MM.1S (cell line): Measurements from ENCODE around the gene XPR1.
"Not testable (repeated sequence)": the region's sequence is repeated elsewhere in the genome, so short reads cannot be mapped to it uniquely, and the experiment has no call there.

ENCODE experiments used
- DNase-seq: peaks from one replicate; pipeline ENCODE4 v3.0.0-alpha.2; 2015
- H2AFZ ChIP-seq: fragments of 300-600 bp; sonication (generic); 2 replicates; pipeline ENCODE4 v1.6.0; 2016; ENCODE audit warnings: antibody characterized with exemption, low read length
- H3F3A ChIP-seq: fragments of 300-600 bp; sonication (generic); 2 replicates; pipeline ENCODE4 v1.6.1; 2016; ENCODE audit warnings: mild to moderate bottlenecking, antibody characterized with exemption, low read length, moderate library complexity, mixed read lengths; ENCODE audit not compliant: insufficient read depth
- H3K27ac ChIP-seq: fragments of 300-600 bp; sonication (generic); 2 replicates; pipeline ENCODE4 v1.5.1; 2016; ENCODE audit warnings: mild to moderate bottlenecking, low read length
- H3K27me3 ChIP-seq: fragments of 300-600 bp; sonication (generic); replicated peaks from 2 replicates; pipeline ENCODE4 v1.6.0; 2016; ENCODE audit warnings: low read length; ENCODE audit not compliant: insufficient read depth
- H3K36me3 ChIP-seq: fragments of 300-600 bp; sonication (generic); replicated peaks from 2 replicates; pipeline ENCODE4 v1.6.1; 2016; ENCODE audit warnings: mild to moderate bottlenecking, low read length, mixed read lengths; ENCODE audit not compliant: insufficient read depth
- H3K4me1 ChIP-seq: fragments of 300-600 bp; sonication (generic); 2 replicates; pipeline ENCODE4 v1.6.1; 2016; ENCODE audit warnings: low read length, mixed read lengths
- H3K4me2 ChIP-seq: fragments of 300-600 bp; sonication (generic); 2 replicates; pipeline ENCODE4 v1.6.0; 2016; ENCODE audit warnings: low read depth, low read length
- H3K4me3 ChIP-seq: fragments of 300-600 bp; sonication (generic); 2 replicates; pipeline ENCODE4 v1.5.1; 2016; ENCODE audit warnings: low read length, mixed read lengths
- H3K79me2 ChIP-seq: fragments of 300-600 bp; sonication (generic); 2 replicates; pipeline ENCODE4 v1.6.1; 2016; ENCODE audit warnings: mixed run types, low read length, mixed read lengths
- H3K9ac ChIP-seq: fragments of 300-600 bp; sonication (generic); 2 replicates; pipeline ENCODE4 v1.6.1; 2016; ENCODE audit warnings: low read length, mixed read lengths
- H3K9me2 ChIP-seq: fragments of 300-600 bp; sonication (generic); replicated peaks from 2 replicates; pipeline ENCODE4 v1.6.1; 2016; ENCODE audit warnings: mild to moderate bottlenecking, low read length, mixed read lengths; ENCODE audit not compliant: insufficient read depth
- H3K9me3 ChIP-seq: fragments of 300-600 bp; sonication (generic); replicated peaks from 2 replicates; pipeline ENCODE4 v1.6.1; 2016; ENCODE audit warnings: mild to moderate bottlenecking, low read length, mixed read lengths; ENCODE audit not compliant: insufficient read depth
- H4K20me1 ChIP-seq: fragments of 300-600 bp; sonication (generic); 2 replicates; pipeline ENCODE4 v1.6.1; 2016; ENCODE audit warnings: mild to moderate bottlenecking, low read length, moderate library complexity, mixed read lengths; ENCODE audit not compliant: insufficient read depth
- CTCF ChIP-seq: fragments of 300-600 bp; sonication (generic); IDR thresholded peaks from 2 replicates; pipeline ENCODE4 v1.5.1; 2016; ENCODE audit warnings: antibody characterized with exemption, low read length, mixed read lengths
- EZH2 ChIP-seq: fragments of 300-600 bp; sonication (generic); optimal IDR thresholded peaks from 2 replicates; pipeline ENCODE3; 2017; ENCODE audit warnings: low read depth, mild to moderate bottlenecking, antibody characterized with exemption, low read length, mixed read lengths
- EZH2phosphoT487 ChIP-seq: fragments of 300-600 bp; sonication (generic); IDR thresholded peaks from 2 replicates; pipeline ENCODE4 v1.6.1; 2018; ENCODE audit warnings: antibody characterized with exemption, low read length

The XPR1 gene

GRCh38 chr1:180680558-180681144 lies 48.8 kb downstream of the XPR1 start:
- no peaks in the 10 kb centered on the region for H3K9me3 ChIP-seq
- no peak overlapping the region for H3K4me3 ChIP-seq
- H2AFZ ChIP-seq = no peak overlapping the region
- H3F3A ChIP-seq = no peaks in the 10 kb centered on the region
- no peak overlapping the region for H3K4me2 ChIP-seq
- no peaks in the 10 kb centered on the region for H4K20me1 ChIP-seq
- H3K9ac ChIP-seq = no peak overlapping the region
- TF ChIP-seq CTCF = no peak
- no peak for TF ChIP-seq EZH2phosphoT487
- TF ChIP-seq EZH2 = no peak
- H3K9me2 ChIP-seq = no peaks in the 10 kb centered on the region
- DNase-seq = no peak
- no peaks in the 10 kb centered on the region for H3K4me1 ChIP-seq
- H3K36me3 ChIP-seq = no peaks in the 10 kb centered on the region
- H3K27ac ChIP-seq = no peak overlapping the region
- 0 out of 2 replicates have a peak, but pooled peaks cover 5% of the 10 kb centered on the region for H3K79me2 ChIP-seq
- H3K27me3 ChIP-seq = no peaks in the 10 kb centered on the region

- H4K20me1 ChIP-seq, DNase-seq, H3F3A ChIP-seq, H3K79me2 ChIP-seq, H3K9me2 ChIP-seq, H3K4me1 ChIP-seq, H3K4me2 ChIP-seq, H3K4me3 ChIP-seq, H3K27ac ChIP-seq, H2AFZ ChIP-seq, H3K9ac ChIP-seq, H3K36me3 ChIP-seq, H3K9me3 ChIP-seq, H3K27me3 ChIP-seq: not testable (repeated sequence)
Measured at GRCh38 chr1:180683117-180683516, 51.3 kb downstream of the XPR1 start.

GRCh38 chr1:180691322-180691913 lies 59.6 kb downstream of the XPR1 start:
- DNase-seq = no peak
- no peaks in the 10 kb centered on the region for H4K20me1 ChIP-seq
- no peak for TF ChIP-seq CTCF
- no peak for TF ChIP-seq EZH2
- TF ChIP-seq EZH2phosphoT487 = no peak
- H3K9me3 ChIP-seq = no peaks in the 10 kb centered on the region
- no peaks in the 10 kb centered on the region for H3K36me3 ChIP-seq
- no peaks in the 10 kb centered on the region for H3F3A ChIP-seq
- H2AFZ ChIP-seq = no peak overlapping the region
- no peaks in the 10 kb centered on the region for H3K4me1 ChIP-seq
- no peak overlapping the region for H3K27ac ChIP-seq
- H3K9me2 ChIP-seq = no peaks in the 10 kb centered on the region
- H3K79me2 ChIP-seq = peaks cover 3% of the 10 kb centered on the region; the same call in 1 of the 2 replicates
- no peaks in the 10 kb centered on the region for H3K27me3 ChIP-seq
- H3K4me2 ChIP-seq = no peak overlapping the region
- no peak overlapping the region for H3K4me3 ChIP-seq
- no peak overlapping the region for H3K9ac ChIP-seq

GRCh38 chr1:180693564-180694244 lies 61.9 kb downstream of the XPR1 start:
- H3K9ac ChIP-seq = no peak overlapping the region
- H3K4me2 ChIP-seq = no peak overlapping the region
- no peaks in the 10 kb centered on the region for H3K9me2 ChIP-seq
- DNase-seq = no peak
- H3K4me1 ChIP-seq = no peaks in the 10 kb centered on the region
- TF ChIP-seq CTCF (no peak), EZH2 (no peak), EZH2phosphoT487 (no peak)
- no peak overlapping the region for H3K27ac ChIP-seq
- H3K36me3 ChIP-seq = no peaks in the 10 kb centered on the region
- H3K4me3 ChIP-seq = no peak overlapping the region
- no peaks in the 10 kb centered on the region for H4K20me1 ChIP-seq
- no peaks in the 10 kb centered on the region for H3F3A ChIP-seq
- no peak overlapping the region for H2AFZ ChIP-seq
- H3K9me3 ChIP-seq = no peaks in the 10 kb centered on the region
- H3K79me2 ChIP-seq = peaks cover 15% of the 10 kb centered on the region; the same call in 1 of the 2 replicates
- H3K27me3 ChIP-seq = no peaks in the 10 kb centered on the region
